GM23338 (cell line): ENCODE data around the gene SOX10. TPM values are rescaled to one million over a fixed set of nuclear protein-coding genes. Genes with fewer than 3 reads are reported as not detected.

Experiments
- ATAC-seq: fragments of 200-7000 bp; cut with Tn5 transposase; 3 replicates; pipeline ENCODE4 v1.9.1; 2020
- DNase-seq: peaks from one replicate; pipeline ENCODE4 v3.0.0-alpha.2; 2015; ENCODE audit warnings: low spot score
- H2AFZ ChIP-seq: fragments of 200-600 bp; sonication (generic); 2 replicates; pipeline ENCODE4 v1.8.0; 2016; ENCODE audit warnings: antibody characterized with exemption, mild to moderate bottlenecking, moderate library complexity
- H3F3A ChIP-seq: fragments of 200-600 bp; sonication (generic); replicated peaks from 2 replicates; pipeline ENCODE4 v1.8.0; 2017; ENCODE audit warnings: antibody characterized with exemption, mixed run types, low read depth
- H3K27ac ChIP-seq: fragments of 200-600 bp; sonication (generic); 2 replicates; pipeline ENCODE4 v1.6.1; 2016; ENCODE audit warnings: low read depth
- H3K27me3 ChIP-seq: fragments of 200-600 bp; sonication (generic); 2 replicates; pipeline ENCODE4 v1.8.0; 2016; ENCODE audit warnings: mild to moderate bottlenecking, mixed run types, moderate library complexity; ENCODE audit not compliant: insufficient read depth
- H3K36me3 ChIP-seq: fragments of 200-600 bp; sonication (generic); 2 replicates; pipeline ENCODE4 v1.8.0; 2016; ENCODE audit warnings: mild to moderate bottlenecking; ENCODE audit not compliant: insufficient read depth
- H3K4me1 ChIP-seq: fragments of 200-600 bp; sonication (generic); 2 replicates; pipeline ENCODE4 v1.8.0; 2016; ENCODE audit warnings: mild to moderate bottlenecking, moderate library complexity; ENCODE audit not compliant: insufficient read depth
- H3K4me2 ChIP-seq: fragments of 200-600 bp; sonication (generic); 2 replicates; pipeline ENCODE4 v1.7.1; 2017; ENCODE audit warnings: mixed run types
- H3K4me3 ChIP-seq: fragments of 200-600 bp; sonication (generic); 2 replicates; pipeline ENCODE4 v1.6.1; 2016; ENCODE audit warnings: mixed run types
- H3K79me2 ChIP-seq: fragments of 200-600 bp; sonication (generic); replicated peaks from 2 replicates; pipeline ENCODE4 v1.8.0; 2017; ENCODE audit warnings: mild to moderate bottlenecking; ENCODE audit not compliant: insufficient read depth
- H3K9me2 ChIP-seq: fragments of 200-600 bp; sonication (generic); 2 replicates; pipeline ENCODE4 v1.8.0; 2017; ENCODE audit not compliant: insufficient read depth
- H4K20me1 ChIP-seq: fragments of 200-600 bp; sonication (generic); replicated peaks from 2 replicates; pipeline ENCODE4 v1.8.0; 2017; ENCODE audit warnings: mild to moderate bottlenecking; ENCODE audit not compliant: insufficient read depth
- H3K27ac Mint-ChIP-seq: 2 replicates; pipeline ENCODE4 v1.8.0; 2020; ENCODE audit warnings: inconsistent platforms, mild to moderate bottlenecking, moderate library complexity, mixed read lengths
- H3K27me3 Mint-ChIP-seq: 3 replicates; pipeline ENCODE4 v1.8.0; 2022; ENCODE audit warnings: low read depth, mild to moderate bottlenecking, moderate library complexity, mixed read lengths, inconsistent platforms; ENCODE audit not compliant: insufficient read depth, poor library complexity
- H3K36me3 Mint-ChIP-seq: 3 replicates; pipeline ENCODE4 v1.8.0; 2021; ENCODE audit warnings: low read depth, mild to moderate bottlenecking, inconsistent platforms, moderate library complexity, mixed read lengths
- H3K4me1 Mint-ChIP-seq: 3 replicates; pipeline ENCODE4 v1.8.0; 2020; ENCODE audit warnings: mild to moderate bottlenecking, inconsistent platforms, mixed read lengths
- H3K4me3 Mint-ChIP-seq: 3 replicates; pipeline ENCODE4 v1.8.0; 2021; ENCODE audit warnings: moderate library complexity, mild to moderate bottlenecking, inconsistent platforms, mixed read lengths
- H3K9me3 Mint-ChIP-seq: 3 replicates; pipeline ENCODE4 v1.8.0; 2020; ENCODE audit warnings: moderate library complexity, mild to moderate bottlenecking, inconsistent platforms, mixed read lengths
- CREB1 ChIP-seq: fragments of 250-450 bp; sonication (Bioruptor Pico); IDR thresholded peaks from 2 replicates; pipeline ENCODE4 v1.5.0; 2020; ENCODE audit warnings: low read depth, mild to moderate bottlenecking, moderate library complexity
- CTCF ChIP-seq, 2 experiments: fragments of 200-600 bp in 1 of 2; sonication (generic) in 1 of 2; conservative IDR thresholded peaks; 2 replicates each; pipeline versions ENCODE4 v1.5.1 to v1.6.1; 2016 to 2017; ENCODE audit warnings: antibody characterized with exemption in 2 of 2, low read depth in 2 of 2, mild to moderate bottlenecking in 2 of 2, moderate library complexity in 1 of 2
- ETS1 ChIP-seq: IDR thresholded peaks from 2 replicates; pipeline ENCODE4 v1.6.1; 2016; ENCODE audit warnings: antibody characterized with exemption
- EZH2 ChIP-seq: fragments of 200-600 bp; sonication (generic); IDR thresholded peaks from one replicate; pipeline ENCODE4 v1.8.0; 2017; ENCODE audit warnings: antibody characterized with exemption, mild to moderate bottlenecking, low read depth; ENCODE audit not compliant: unreplicated experiment
- EZH2phosphoT487 ChIP-seq: fragments of 200-600 bp; sonication (generic); IDR thresholded peaks from one replicate; pipeline ENCODE4 v1.8.1; 2018; ENCODE audit warnings: antibody characterized with exemption; ENCODE audit not compliant: unreplicated experiment
- JUNB ChIP-seq: IDR thresholded peaks from one replicate; pipeline ENCODE4 v1.6.1; 2016; ENCODE audit warnings: antibody characterized with exemption; ENCODE audit not compliant: unreplicated experiment
- NANOG ChIP-seq: IDR thresholded peaks from 2 replicates; pipeline ENCODE4 v1.6.1; 2016; ENCODE audit warnings: antibody characterized with exemption, borderline replicate concordance
- POLR2AphosphoS5 ChIP-seq: IDR thresholded peaks from 2 replicates; pipeline ENCODE4 v1.6.1; 2016; ENCODE audit warnings: antibody characterized with exemption, low read depth
- STAT1 ChIP-seq: IDR thresholded peaks from one replicate; pipeline ENCODE4 v1.6.1; 2016; ENCODE audit warnings: antibody characterized with exemption; ENCODE audit not compliant: unreplicated experiment
- ZNF114 ChIP-seq: fragments of 250-450 bp; sonication (Bioruptor Pico); IDR thresholded peaks from 2 replicates; pipeline ENCODE4 v1.5.0; 2020; ENCODE audit warnings: mild to moderate bottlenecking, moderate library complexity
- ZNF331 ChIP-seq: fragments of 250-450 bp; sonication (Bioruptor Pico); IDR thresholded peaks from 2 replicates; pipeline ENCODE4 v1.5.0; 2020; ENCODE audit warnings: low read depth, mild to moderate bottlenecking, moderate library complexity
- ZNF462 ChIP-seq: fragments of 250-450 bp; sonication (Bioruptor Pico); IDR thresholded peaks from 2 replicates; pipeline ENCODE4 v1.5.0; 2020; ENCODE audit warnings: mild to moderate bottlenecking, moderate library complexity
- polyA plus RNA-seq: library from polyadenylated mRNA; unstranded; fragments of >200 nt; fragmentation: Nextera tagmentation; extraction: Ambion mirVana; gene quantifications from 2 replicates; pipeline ENCODE4 v1.2.1, GENCODE V29; 2016
- total RNA-seq: library from RNA; depleted of rRNA; stranded (reverse); fragments of >200 nt; shearing (Covaris generic); gene quantifications from 2 replicates; pipeline ENCODE4 v1.2.3, GENCODE V29; 2014

SOX10 gene
- total and polyA plus RNA-seq, 2 experiments from 2014 or later: 1.1 to 2.1 TPM

- TF ChIP-seq STAT1: no peak
- no peak for TF ChIP-seq CTCF (conservative IDR thresholded peaks at IDR 0.05; ENCODE audit: low read depth in 2 of 2)
- TF ChIP-seq EZH2phosphoT487: no peak
These were observed 23.3 kb downstream of the SOX10 start (continued) for GRCh38 chr22:37961062-37961461.

- H2AFZ ChIP-seq: no peak overlapping the region
- H3K27ac ChIP-seq: no peak overlapping the region
- ATAC-seq (no peak), DNase-seq (no peak)
- peaks cover 34% of the 10 kb centered on the region for H3K36me3 ChIP-seq
- no peaks in the 10 kb centered on the region for H3K9me2 ChIP-seq
- 0 out of 2 replicates have a peak, but pooled peaks cover 5% of the 10 kb centered on the region for H3K4me1 ChIP-seq
- H3K27ac Mint-ChIP-seq: no peak overlapping the region; the same call in 1 of the 2 replicates
- peaks cover 4% of the 10 kb centered on the region for H3K27me3 Mint-ChIP-seq
- no peaks in the 10 kb centered on the region for H3K27me3 ChIP-seq
- no peak overlapping the region for H3K4me2 ChIP-seq
- H3F3A ChIP-seq: no peaks in the 10 kb centered on the region
- H3K4me1 Mint-ChIP-seq: peaks cover 6% of the 10 kb centered on the region; the same call in 2 of the 3 replicates
- peaks cover 14% of the 10 kb centered on the region; the same call in 1 of the 2 replicates for H4K20me1 ChIP-seq
- H3K4me3 ChIP-seq: no peak overlapping the region
- H3K4me3 Mint-ChIP-seq: no peak overlapping the region
- peaks cover 62% of the 10 kb centered on the region for H3K36me3 Mint-ChIP-seq
- peaks cover 27% of the 10 kb centered on the region for H3K79me2 ChIP-seq
- no peaks in the 10 kb centered on the region for H3K9me3 Mint-ChIP-seq
- TF ChIP-seq JUNB (no peak), ZNF462 (CRISPR knock-in tag) (no peak), ETS1 (no peak), ZNF114 (CRISPR knock-in tag) (no peak), NANOG (no peak), EZH2phosphoT487 (no peak), ZNF331 (CRISPR knock-in tag) (no peak), POLR2AphosphoS5 (no peak), CTCF (conservative IDR thresholded peaks at IDR 0.05; ENCODE audit: low read depth in 2 of 2) (no peak), CREB1 (CRISPR knock-in tag) (no peak), EZH2 (no peak)
These were observed 25.0 kb downstream of the SOX10 start for GRCh38 chr22:37959231-37959825.
